GM18867 (cell line): Measurements from ENCODE around the gene LDLRAP1.
A peak's percentile ranks its signal among the peaks of the same experiment; 100 is the strongest.

Source experiments
- ATAC-seq: cut with Tn5 transposase; IDR thresholded peaks from one replicate; pipeline ENCODE4 v1.9.1; 2021; ENCODE audit warnings: mild to moderate bottlenecking, moderate library complexity; ENCODE audit not compliant: unreplicated experiment

The LDLRAP1 gene

DNA sequence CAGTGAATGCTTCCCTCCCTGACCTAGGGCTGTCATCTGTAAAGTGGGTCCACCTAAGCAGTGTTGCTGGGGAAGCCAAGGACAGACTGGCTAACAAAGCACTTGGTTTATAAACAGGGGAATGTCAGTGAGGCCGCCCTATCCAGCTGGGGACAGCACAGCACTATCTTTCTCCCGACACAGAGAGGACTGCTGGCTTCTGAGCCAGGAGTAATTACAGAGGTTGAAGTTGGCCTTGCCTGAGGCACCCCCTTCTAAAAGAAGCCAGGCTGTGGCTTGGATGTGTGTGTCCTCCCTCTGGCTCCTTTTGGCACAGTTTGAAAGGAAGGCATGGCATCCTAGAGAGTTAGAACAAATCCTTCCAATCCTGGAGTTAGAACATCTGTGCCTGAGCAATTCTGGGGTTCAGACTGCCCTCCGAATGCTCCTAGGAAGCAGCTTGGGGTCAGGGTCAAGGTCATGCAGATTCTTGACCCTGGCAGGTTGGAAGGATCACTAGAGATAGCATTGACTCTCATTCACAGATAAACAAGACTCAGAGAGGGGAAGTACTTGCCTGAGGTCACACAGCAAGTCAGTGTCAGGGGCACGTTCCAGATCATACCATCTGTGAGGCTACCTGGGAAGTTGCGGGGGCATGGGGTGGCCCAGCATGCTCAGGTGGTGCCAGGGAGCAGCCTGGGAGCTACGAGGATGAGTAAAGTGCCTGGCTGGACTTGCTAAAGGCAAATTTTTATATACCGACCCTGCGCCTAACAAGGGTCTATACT, 1.3 kb upstream of the LDLRAP1 start:
- no peak for ATAC-seq

DNA sequence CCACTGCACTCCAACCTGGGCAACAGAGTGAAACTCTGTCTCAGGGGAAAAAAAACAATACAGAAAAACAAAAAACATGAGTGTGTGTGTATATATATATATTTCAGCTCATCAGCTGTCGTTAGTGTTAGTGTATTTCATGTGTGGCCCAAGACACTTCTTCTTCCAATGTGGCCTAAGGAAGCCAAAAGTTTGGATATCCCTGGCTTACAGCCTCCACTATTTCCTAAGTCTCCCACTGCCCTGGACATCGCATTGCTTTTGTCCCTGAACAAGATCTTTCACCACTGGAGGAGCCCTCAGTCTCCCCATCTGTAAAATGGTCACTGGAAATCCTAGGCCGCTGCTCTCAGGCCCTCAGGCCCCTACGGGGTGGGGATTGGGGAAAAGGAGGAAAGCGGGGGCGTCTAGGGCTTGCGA, 391 bp upstream of the LDLRAP1 start:
- ATAC-seq, result no peak

DNA sequence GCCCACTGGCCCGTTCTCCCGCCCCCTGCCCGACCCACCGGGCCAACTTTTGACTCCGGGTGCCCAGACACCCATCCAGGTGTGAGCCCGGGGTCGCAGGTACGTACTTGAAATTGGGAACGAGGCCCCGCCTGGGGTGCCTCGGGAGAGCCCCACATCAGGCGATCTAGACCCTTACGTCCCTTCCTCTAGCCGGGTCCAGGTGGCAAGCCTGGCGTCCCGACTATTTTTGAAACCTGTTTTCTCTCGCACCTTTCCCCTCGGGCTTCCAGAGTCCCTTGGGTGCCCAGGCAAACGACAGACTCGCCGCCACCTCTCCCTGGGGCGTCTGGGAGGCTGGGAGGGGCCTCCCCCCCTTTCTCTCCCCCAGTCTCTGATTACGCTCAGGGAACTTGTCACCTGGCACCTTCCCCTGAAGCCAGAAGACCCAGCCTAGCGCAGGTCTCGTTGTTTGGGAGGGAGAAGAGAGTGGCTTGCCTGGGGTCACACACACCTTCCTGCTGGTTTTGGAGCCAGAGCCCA, 898 bp downstream of the LDLRAP1 start:
- ATAC-seq, result no peak

DNA sequence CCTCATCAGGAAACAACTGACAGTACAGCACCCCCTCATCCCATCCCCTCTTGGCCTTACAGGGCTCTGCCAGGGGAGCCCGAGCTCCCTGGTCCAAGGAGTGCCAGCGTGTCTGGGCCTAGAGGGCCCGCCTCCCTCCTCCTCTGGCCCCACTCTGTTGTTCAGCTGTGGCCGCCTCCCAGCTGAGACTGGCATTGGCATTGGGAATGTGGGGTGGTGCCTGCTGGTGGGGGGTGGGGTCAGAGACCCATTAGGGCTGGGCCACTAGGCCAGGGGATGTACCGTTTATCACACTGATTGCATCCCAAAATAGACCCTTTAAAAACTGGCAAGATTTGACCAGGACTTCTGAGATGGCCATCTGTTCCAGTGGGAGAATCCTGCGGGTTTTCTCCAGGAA, 1.4 kb downstream of the LDLRAP1 start:
- ATAC-seq, result no peak

DNA sequence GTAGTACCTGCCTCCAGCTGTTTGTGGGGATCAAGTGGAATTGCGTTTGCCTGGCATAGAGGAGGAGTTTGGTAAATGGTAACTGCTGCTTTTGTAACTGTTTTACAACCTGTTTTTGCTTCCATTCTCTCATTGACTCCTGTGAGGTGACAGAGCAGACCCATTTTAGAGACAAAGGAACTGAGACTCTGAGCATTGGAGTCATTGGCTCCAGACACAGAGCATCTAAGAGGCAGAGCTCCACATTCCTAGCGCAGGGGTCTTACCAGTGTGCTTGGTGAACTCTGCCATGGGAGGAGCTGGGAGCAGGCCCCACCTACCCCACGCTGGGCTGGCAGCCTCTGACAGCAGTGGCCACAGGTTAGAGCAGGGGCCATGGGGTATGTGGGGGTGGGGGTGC, 2.4 kb downstream of the LDLRAP1 start:
- ATAC-seq, result no peak

DNA sequence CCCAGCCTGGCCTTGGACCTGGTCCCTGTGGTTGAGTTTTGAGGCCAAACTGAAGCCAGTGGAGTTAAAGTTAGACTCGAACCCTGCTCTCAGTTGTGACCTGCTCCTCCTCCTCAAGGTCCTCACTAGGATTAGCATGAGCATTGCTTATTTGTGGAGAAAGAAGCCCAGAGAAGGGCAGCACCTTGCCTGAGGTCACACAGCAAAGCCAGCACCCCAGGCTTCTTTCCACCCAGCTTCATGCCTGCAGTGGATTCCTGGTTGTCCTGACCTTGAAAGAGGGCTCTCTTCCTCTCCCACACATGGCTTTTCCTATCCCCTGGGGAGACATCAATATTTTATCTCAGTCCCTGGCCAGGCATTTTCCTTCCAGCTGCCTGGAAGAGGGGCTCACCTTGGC, 2.8 kb downstream of the LDLRAP1 start:
- ATAC-seq, result no peak

DNA sequence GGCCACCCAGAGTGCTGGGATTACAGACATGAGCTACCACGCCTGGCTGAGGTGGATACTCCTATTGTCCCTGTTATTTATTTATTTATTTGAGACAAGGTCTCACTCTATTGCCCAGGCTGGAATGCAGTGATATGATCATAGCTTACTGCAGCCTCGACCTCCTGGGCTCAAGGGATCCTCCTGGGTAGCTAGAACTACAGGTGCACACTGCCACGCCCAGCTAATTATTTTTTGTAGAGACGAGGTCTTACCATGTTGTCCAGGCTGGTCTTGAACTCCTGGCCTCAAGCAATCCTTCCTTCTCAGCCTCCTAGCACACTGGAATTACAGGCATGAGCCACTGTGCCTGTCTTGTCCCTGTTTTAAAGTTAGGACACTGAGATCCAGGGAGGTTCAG, 5.2 kb downstream of the LDLRAP1 start:
- ATAC-seq, result no peak

DNA sequence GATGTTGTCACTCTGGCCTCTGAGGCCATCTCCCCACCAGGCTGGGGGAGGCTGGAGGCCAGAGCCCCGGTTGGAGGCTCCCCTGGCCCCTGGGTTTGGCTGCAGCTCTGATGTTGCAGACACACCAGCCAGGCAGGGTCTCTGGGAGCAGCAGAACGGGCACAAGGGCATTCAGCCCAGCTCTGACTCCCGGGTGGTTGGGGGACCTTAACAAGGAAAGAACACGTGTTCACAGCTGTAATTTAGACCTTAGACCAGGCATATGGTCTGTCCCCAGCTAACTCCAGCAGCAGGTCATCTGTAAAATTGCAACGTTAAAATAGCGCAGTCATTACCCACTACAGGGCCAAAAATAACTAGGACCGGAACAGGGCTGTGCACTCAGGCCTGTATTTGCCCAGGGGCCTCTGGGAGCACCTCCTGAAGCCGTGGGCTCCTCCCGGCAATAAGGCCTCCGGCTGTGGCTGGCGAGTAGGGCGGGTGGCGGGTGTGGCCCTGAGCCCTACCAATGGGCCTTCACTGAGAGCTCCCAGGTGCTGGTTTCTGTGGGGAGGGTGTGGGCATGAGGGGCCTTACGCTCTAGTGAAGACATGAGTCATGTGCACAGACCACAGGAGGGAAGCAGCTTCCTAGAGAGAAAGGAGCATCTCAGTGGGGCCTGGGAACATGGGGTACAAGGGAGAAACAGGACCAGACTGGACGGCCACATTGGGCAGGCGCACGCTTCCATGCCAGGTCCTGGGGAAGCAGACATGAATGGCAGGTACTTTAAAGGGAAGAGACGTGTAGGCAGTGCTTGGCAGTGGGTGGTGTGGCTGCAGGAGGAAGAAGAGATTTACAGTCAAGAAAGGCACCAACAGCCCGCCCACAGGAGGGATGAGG, 6.1 kb downstream of the LDLRAP1 start:
- peak; percentile 92 for ATAC-seq

DNA sequence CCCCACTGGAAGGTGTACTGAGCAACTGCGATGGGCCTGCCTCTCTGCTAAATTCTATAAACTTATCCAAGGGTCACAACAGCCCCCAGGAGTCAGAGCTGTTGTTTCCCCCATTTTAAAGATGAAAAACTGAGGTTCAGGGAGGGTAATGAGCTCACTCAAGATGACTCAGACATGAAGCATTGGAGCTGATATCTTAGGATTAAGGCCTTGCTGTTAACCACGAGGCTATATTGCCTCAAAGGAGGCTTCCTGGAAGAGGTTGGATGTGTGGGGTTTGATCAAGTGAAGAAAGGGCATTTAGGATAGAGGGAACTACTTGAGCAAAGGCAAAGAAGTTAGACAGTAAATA, 6.7 kb downstream of the LDLRAP1 start:
- no peak for ATAC-seq

DNA sequence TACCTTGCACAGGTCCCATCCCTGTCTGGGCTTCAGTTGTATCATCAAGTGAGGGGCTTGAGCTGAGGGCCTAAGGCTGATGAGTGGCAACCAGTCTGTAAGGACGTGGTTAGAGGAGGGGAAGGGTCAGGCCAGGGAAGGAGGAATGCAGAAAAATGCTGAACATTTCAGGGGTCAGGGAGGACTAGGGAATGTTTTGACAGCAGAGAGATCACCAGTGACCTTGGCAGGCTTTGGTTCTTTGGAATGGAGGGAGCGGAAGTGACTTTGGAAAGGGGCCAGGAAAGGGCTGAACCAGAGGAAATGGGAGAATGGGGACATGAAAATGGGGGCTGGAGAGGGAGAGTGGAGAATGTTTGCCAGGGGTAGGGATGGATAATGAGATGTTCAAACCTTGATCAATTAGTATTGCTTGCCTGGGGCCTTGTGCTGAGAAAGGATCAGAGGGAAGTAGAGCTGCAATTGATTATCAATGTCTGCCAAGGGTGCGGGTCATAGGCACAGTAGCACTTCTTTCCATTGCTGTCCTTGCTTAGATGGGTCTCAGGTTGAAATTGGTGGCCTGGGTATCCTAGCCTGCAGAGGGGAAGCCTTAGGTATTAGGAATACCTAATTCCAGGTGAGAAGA, 7.4 kb downstream of the LDLRAP1 start:
- ATAC-seq, result no peak

DNA sequence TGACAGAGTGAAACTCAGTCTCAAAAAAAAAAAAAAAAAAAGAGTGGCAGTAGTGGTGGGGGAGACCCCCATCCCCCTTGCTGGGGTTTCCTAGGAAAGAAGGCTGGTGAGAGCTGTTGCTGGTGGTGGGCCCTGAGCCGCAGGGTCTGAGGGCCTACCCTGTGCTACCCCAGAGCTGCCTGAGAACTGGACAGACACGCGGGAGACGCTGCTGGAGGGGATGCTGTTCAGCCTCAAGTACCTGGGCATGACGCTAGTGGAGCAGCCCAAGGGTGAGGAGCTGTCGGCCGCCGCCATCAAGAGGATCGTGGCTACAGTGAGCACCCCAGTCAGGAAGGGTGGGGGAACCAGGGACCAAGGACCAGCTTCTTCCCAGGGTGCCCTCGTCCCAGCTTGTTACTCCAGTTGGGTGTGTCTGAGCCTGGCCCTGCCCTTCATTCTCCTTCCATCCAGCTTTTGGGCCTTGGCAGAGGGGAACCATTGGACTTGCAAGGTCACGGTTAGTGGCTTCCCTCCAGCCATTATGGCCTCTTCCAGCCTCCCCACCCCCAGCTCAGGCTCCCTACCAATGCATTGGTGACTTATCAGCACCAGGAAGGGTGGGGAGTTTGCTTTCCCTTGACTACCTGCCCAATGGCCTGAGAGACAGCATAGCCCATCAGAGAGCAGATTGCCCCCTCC, 10.5 kb downstream of the LDLRAP1 start:
- no peak for ATAC-seq

DNA sequence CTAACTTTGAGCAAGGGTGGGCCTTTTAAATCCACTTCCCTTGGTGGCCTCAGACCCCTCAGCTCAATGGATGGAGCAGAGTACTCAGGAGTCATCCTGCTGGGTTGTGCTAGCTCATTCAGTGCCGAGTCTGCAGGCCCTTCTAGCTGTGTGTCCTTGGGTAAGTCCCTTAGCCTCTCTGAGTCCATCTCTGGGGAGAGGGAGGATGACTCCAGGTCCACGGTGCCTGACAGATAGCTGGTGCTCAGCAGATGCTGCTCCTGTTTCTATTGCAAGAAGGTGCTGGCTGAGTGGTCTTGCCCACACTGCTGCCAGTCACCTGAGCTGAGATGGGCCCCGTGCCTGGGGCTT, 11.0 kb downstream of the LDLRAP1 start:
- no peak for ATAC-seq

DNA sequence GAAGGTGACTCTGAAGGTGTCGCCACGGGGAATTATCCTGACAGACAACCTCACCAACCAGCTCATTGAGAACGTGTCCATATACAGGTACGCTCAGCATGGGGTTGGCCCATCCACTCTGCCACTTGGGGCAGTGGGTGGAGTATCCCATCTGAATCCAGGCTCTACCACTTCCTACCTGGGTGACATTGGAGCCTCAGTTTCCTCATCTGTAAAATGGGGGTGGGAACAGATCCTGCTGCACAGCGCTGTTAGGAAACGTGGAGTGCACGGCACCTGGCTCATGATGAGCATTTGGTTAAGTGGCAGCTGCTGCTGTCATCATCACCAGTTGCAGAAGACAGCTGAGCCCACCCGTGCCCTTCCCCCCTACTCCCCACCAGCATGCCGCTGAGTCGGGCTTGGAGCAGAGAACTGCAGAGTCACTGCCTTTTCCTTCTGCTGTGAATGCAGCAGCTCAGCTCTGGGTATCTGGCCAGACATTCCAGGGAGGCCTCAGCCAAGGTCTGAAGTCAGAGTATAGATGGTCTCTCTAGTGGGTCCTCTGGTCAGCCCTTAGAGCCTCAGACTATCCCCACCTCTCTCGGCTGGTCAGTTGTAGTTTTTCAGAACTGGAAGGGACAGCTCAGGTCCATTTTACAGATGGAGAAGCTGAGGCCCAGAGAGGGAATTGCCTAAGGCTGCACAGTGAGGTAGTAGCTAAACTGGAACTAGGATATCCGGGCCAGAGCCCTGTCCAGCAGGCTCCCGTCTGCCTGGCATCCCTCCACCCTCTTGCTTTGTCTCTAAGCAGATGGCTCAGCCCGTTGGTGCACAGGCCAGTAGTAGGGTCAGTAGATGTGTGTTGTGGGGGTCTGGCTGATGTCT, 11.7 kb downstream of the LDLRAP1 start:
- no peak for ATAC-seq

DNA sequence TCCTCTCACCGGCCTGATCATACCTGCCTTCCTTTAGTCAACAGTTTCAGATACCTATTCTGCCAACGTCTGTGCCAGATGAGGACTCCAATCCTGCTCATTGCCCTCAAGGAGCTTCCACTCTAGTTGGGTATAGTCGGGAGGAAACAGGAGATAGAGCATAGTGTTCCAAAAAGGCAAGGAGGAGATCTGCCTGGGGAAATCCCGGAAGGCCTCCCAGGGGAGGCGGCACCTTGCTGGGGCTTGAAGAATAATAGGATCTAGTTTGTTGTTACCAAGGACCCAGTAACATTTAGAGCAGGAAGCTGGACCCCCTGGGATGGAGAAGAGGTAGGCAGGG, 12.3 kb downstream of the LDLRAP1 start:
- no peak for ATAC-seq

DNA sequence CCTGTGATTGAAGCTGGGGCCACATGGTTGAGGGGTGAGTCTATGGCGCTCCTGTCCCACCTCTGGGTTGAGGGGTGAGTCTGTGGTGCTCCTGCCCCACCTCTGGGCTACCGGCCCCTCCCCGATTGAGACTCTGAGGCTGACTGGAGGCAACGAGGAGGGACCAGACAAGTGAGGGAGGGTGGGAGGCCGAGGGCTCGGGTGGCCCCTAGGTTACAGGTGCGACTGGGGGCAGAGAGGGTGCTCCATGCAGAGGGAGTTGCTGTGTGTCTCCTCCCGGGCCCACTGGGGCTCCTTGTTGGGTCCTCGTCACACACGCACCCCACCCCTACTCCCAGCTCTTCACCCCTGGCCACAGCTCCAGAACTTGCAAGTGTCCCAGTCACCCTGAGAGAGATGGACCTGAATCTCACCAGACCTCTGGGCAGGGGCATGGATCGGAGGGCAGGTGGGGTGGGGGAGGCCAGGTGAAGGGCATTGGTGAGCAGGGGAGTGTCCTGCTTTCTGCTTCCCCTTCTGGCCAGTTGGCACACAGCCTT, 12.8 kb downstream of the LDLRAP1 start:
- no peak for ATAC-seq

DNA sequence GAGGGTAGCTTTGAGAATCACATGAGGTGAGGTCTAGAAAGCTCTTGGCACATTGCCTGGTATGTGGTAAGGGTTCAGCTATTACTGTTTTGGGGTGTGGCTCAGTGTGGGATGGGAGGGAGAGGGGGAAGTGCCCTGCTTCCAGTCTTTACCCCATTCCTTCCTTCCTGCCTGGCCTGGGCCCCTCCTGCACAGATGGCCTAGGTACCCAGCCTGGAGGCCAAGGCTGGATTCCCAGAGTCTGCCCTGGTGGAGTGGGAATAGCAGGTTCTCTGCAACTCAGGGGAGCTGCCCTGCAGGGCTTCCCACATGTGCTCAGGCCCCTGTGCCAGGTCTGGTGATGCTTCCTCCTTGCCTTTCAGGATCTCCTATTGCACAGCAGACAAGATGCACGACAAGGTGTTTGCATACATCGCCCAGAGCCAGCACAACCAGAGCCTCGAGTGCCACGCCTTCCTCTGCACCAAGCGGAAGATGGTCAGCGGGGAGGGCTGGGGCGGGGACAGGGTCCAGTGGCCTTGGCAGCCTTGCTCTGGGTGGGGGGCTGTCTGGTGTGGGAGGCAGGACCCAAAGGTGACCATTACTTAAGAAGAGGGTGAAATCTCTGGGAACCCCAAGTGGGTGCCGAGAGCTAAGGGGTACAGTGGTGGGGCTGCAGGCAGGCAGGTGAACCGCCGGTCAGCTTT, 13.5 kb downstream of the LDLRAP1 start:
- no peak for ATAC-seq

DNA sequence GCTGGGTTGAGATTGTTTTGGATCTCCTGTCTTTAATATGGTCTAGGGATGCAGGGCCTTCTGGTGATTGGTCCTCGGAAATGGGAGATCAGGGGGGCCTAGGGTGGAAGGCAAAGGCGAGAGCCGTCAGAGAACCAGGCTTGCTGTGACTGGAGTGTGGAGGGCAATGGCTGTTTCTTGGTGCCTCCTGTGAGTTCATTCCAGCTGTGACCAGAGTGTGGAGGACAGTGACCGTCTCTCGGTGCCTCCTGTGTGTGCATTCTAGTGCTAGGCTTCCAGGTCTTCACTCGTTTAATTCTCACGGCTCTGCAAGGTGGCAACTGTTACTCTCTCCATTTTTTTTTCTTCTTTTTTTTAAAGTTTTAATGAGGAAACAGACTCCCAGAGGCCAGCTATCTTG, 14.1 kb downstream of the LDLRAP1 start:
- ATAC-seq, result no peak

DNA sequence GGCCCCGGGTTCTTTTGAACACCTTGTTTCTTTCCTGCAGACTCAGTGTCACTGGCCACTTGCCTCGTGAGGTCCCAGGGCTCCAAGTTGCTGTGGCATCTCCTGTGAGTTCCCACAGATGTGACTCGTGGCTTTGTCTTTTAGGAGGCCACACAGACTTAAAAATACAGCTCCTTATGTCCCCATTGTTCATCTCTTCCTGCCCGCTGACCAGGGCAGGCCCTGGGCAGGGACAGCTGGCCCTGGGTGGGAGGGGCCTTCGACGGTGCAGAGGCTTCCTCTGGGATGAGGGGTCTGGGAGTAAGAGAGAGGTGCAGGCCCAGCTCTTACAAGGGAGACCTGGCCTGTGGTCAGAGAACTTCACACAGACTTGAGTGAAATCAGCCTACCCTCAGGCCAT, 15.6 kb downstream of the LDLRAP1 start:
- no peak for ATAC-seq

DNA sequence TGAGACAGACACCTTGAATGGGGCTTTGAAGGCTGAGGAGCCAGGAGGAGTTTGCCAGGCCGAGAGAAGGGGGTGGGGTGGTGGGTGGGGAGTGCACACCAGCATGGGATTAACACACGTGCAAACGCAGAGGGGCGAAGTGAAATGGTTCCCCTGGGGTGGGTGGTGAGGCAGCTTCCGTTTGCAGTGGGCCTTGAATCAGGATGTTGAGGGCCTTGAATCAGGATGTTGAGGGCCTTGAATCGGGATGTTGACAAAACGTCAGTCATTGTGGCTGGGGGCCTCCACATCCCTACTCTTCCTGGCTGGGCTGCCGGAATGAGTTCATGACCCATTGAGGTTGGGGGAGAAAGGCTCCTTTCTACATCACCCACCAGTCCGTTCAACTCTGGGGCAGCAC, 16.6 kb downstream of the LDLRAP1 start:
- no peak for ATAC-seq

DNA sequence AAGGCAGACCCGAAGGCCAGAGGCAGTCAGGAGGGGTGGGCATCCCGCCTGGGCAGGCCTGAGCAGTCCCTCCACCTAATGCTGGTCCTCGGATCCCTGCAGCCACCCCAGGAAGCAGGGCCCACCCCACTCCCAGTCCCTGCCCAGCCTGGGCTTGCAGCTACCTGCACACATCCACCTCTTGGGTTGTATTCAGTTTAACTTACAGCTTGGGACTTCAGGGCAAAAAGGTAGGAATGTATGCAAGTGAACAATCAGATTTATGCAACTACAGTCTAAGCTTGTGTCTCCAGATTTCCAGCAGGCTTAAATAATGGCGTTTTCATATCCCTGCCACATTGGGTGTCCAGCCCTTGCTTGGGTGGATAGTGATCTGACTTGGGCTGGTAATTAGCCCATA, 17.4 kb downstream of the LDLRAP1 start:
- ATAC-seq, result no peak
